ENCODE results near the gene RFX2. TPM values are rescaled to one million over a fixed set of nuclear protein-coding genes. Genes with fewer than 3 reads are reported as not detected.

RFX2 gene
- total RNA-seq, 1 donor from 2014 or later = 3.2 TPM

DNA sequence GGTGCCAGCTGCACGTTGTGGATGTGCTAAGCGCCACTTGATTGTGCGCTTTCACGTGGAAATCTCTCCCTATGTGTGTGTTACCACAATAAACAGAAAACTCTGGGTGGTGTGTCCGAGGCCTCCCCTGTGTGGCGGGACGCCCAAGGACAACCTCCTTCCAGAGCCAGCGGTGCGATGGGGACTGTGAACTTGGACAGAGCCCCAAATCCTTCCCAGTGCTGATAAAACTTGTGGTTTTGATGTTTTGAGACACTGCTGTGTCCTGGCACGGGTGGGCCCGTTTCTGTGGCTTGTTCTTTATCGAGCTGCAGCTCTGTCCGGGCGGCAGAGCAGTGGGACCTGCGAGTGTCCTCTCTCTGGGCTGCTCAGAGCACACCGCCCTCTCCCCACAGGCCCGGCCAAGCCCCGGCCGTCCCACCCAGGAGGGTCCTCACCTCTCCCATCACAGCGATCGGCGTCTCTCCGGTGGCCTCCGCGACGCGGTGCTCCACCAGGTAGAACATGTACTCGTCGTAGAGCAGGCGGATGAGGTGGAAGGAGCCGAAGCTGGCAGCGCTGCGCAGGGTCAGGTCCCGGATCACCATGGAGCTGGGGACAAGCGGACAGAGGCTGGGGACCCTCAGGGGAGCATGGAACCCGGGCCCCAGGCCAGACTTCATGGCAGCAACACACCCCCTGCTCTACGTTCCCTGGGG is 113.5 kb downstream of the RFX2 start:
- Histone ChIP-seq H3K36me3 (ENCODE audit: insufficient read depth, low read length) (no peaks in the 10 kb centered on the region), H3K27me3 (ENCODE audit: insufficient read depth, low read length) (no peaks in the 10 kb centered on the region), H3K79me2 (ENCODE audit: insufficient read depth, low read length) (no peaks in the 10 kb centered on the region), H3K27ac (ENCODE audit: low read depth, low read length) (no peak overlapping the region), H2AFZ (ENCODE audit: low read depth, low read length) (no peak overlapping the region), H3K9me3 (ENCODE audit: insufficient read depth, low read depth, low read length) (no peaks in the 10 kb centered on the region), H3K4me1 (ENCODE audit: insufficient read depth, low read length) (no peaks in the 10 kb centered on the region), H3K9ac (ENCODE audit: low read length) (no peak overlapping the region), H3K4me2 (ENCODE audit: low read length) (no peak overlapping the region), H3K4me3 (ENCODE audit: insufficient read depth, low read depth, low read length) (no peak overlapping the region), H4K20me1 (ENCODE audit: insufficient read depth, low read length) (no peaks in the 10 kb centered on the region)
- TF ChIP-seq EZH2 (IDR thresholded peaks at IDR 0.05; ENCODE audit: insufficient read depth, low read length) (no peak), CTCF (IDR thresholded peaks at IDR 0.05; ENCODE audit: insufficient read depth, low read depth, low read length) (no peak)
- no peak for DNase-seq (ENCODE audit: low read depth)
- H3K4me1 Mint-ChIP-seq (ENCODE audit: low read depth, unreplicated experiment) = no peaks in the 10 kb centered on the region
- H3K9me3 Mint-ChIP-seq (ENCODE audit: unreplicated experiment) = peaks cover 7% of the 10 kb centered on the region
- no peak overlapping the region for H3K27ac Mint-ChIP-seq (ENCODE audit: unreplicated experiment)
- H3K4me3 Mint-ChIP-seq (ENCODE audit: unreplicated experiment) = no peak overlapping the region
- H3K36me3 Mint-ChIP-seq (ENCODE audit: low read depth, unreplicated experiment) = peaks cover 4% of the 10 kb centered on the region
- FAIRE-seq = no peak
- peaks cover 14% of the 10 kb centered on the region for H3K27me3 Mint-ChIP-seq (ENCODE audit: low read depth, unreplicated experiment)

- no peaks in the 10 kb centered on the region for H3K4me1 Mint-ChIP-seq (ENCODE audit: low read depth, unreplicated experiment)
- H3K9ac ChIP-seq (ENCODE audit: low read length) = no peak overlapping the region
- H3K9me3 Mint-ChIP-seq (ENCODE audit: unreplicated experiment) = peaks cover 7% of the 10 kb centered on the region
- no peaks in the 10 kb centered on the region for H3K36me3 ChIP-seq (ENCODE audit: insufficient read depth, low read length)
- no peak overlapping the region for H3K4me2 ChIP-seq (ENCODE audit: low read length)
- H4K20me1 ChIP-seq (ENCODE audit: insufficient read depth, low read length) = no peaks in the 10 kb centered on the region
- H3K27ac ChIP-seq (ENCODE audit: low read depth, low read length) = no peak overlapping the region
- H3K79me2 ChIP-seq (ENCODE audit: insufficient read depth, low read length) = no peaks in the 10 kb centered on the region
- H3K36me3 Mint-ChIP-seq (ENCODE audit: low read depth, unreplicated experiment) = peaks cover 4% of the 10 kb centered on the region
- FAIRE-seq = no peak
- H2AFZ ChIP-seq (ENCODE audit: low read depth, low read length) = no peak overlapping the region
- DNase-seq (ENCODE audit: low read depth) = no peak
- no peaks in the 10 kb centered on the region for H3K27me3 ChIP-seq (ENCODE audit: insufficient read depth, low read length)
- no peaks in the 10 kb centered on the region for H3K9me3 ChIP-seq (ENCODE audit: insufficient read depth, low read depth, low read length)
- no peaks in the 10 kb centered on the region for H3K4me1 ChIP-seq (ENCODE audit: insufficient read depth, low read length)
- H3K4me3 ChIP-seq (ENCODE audit: insufficient read depth, low read depth, low read length) = no peak overlapping the region
- peaks cover 14% of the 10 kb centered on the region for H3K27me3 Mint-ChIP-seq (ENCODE audit: low read depth, unreplicated experiment)
- TF ChIP-seq CTCF (IDR thresholded peaks at IDR 0.05; ENCODE audit: insufficient read depth, low read depth, low read length) (no peak), EZH2 (IDR thresholded peaks at IDR 0.05; ENCODE audit: insufficient read depth, low read length) (no peak)
- no peak overlapping the region for H3K27ac Mint-ChIP-seq (ENCODE audit: unreplicated experiment)
- no peak overlapping the region for H3K4me3 Mint-ChIP-seq (ENCODE audit: unreplicated experiment)
Measured at GRCh38 chr19:5996102-5996501, 114.2 kb downstream of the RFX2 start.

- no peak for DNase-seq (ENCODE audit: low read depth)
- Histone ChIP-seq H4K20me1 (ENCODE audit: insufficient read depth, low read length) (no peaks in the 10 kb centered on the region), H3K4me2 (ENCODE audit: low read length) (no peak overlapping the region), H3K4me1 (ENCODE audit: insufficient read depth, low read length) (no peaks in the 10 kb centered on the region), H3K79me2 (ENCODE audit: insufficient read depth, low read length) (no peaks in the 10 kb centered on the region), H3K27ac (ENCODE audit: low read depth, low read length) (no peak overlapping the region), H3K27me3 (ENCODE audit: insufficient read depth, low read length) (no peaks in the 10 kb centered on the region), H3K9me3 (ENCODE audit: insufficient read depth, low read depth, low read length) (no peaks in the 10 kb centered on the region), H3K36me3 (ENCODE audit: insufficient read depth, low read length) (no peaks in the 10 kb centered on the region), H2AFZ (ENCODE audit: low read depth, low read length) (no peak overlapping the region), H3K4me3 (ENCODE audit: insufficient read depth, low read depth, low read length) (no peak overlapping the region), H3K9ac (ENCODE audit: low read length) (no peak overlapping the region)
- no peak overlapping the region for H3K27ac Mint-ChIP-seq (ENCODE audit: unreplicated experiment)
- H3K36me3 Mint-ChIP-seq (ENCODE audit: low read depth, unreplicated experiment) = peaks cover 4% of the 10 kb centered on the region
- H3K4me1 Mint-ChIP-seq (ENCODE audit: low read depth, unreplicated experiment) = no peaks in the 10 kb centered on the region
- H3K4me3 Mint-ChIP-seq (ENCODE audit: unreplicated experiment) = no peak overlapping the region
- peaks cover 5% of the 10 kb centered on the region for H3K9me3 Mint-ChIP-seq (ENCODE audit: unreplicated experiment)
- TF ChIP-seq EZH2 (IDR thresholded peaks at IDR 0.05; ENCODE audit: insufficient read depth, low read length) (no peak), CTCF (IDR thresholded peaks at IDR 0.05; ENCODE audit: insufficient read depth, low read depth, low read length) (no peak)
- no peak for FAIRE-seq
- H3K27me3 Mint-ChIP-seq (ENCODE audit: low read depth, unreplicated experiment) = peaks cover 14% of the 10 kb centered on the region
Measured at GRCh38 chr19:5995606-5996005, 114.7 kb downstream of the RFX2 start.
